Measurements from ENCODE around the gene IL4I1. TPM values are rescaled to one million over a fixed set of nuclear protein-coding genes. Genes with fewer than 3 reads are reported as not detected.

The IL4I1 gene
- total RNA-seq, 1 donor from 2014 or later, result 0.41 TPM

- FAIRE-seq, result no peak
- no peak for DNase-seq (ENCODE audit: low spot score in 2 of 2)
These were observed 14.9 kb downstream of the IL4I1 start for GRCh38 chr19:49881672-49882394.

GRCh38 chr19:49881186-49881585, 15.5 kb downstream of the IL4I1 start:
- DNase-seq (ENCODE audit: low spot score in 2 of 2), result no peak
- FAIRE-seq, result no peak

GRCh38 chr19:49880162-49880869, 16.4 kb downstream of the IL4I1 start:
- FAIRE-seq (no peak), DNase-seq (ENCODE audit: low spot score in 2 of 2) (no peak)

GRCh38 chr19:49879243-49879963, 17.3 kb downstream of the IL4I1 start:
- DNase-seq (ENCODE audit: low spot score in 2 of 2), result no peak
- no peak for FAIRE-seq

- DNase-seq (ENCODE audit: low spot score in 2 of 2) (no peak), FAIRE-seq (no peak)
These were observed 18.0 kb downstream of the IL4I1 start for GRCh38 chr19:49878744-49879070.

GRCh38 chr19:49877879-49878743, 18.6 kb downstream of the IL4I1 start:
- no peak for FAIRE-seq

GRCh38 chr19:49877020-49877878, 19.4 kb downstream of the IL4I1 start, which contains the start of the genes AKT1S1 and TBC1D17:
TSS of gene AKT1S1 (minus strand) at chr19:49877355. CDS start at chr19:49873295, 4,060 bp downstream.
TSS of gene TBC1D17 (plus strand) at chr19:49877702. CDS start at chr19:49877724, 22 bp downstream.
- FAIRE-seq (peak; percentile 98), DNase-seq (ENCODE audit: low spot score in 2 of 2) (peak; percentile 94 to 96)

More at GRCh38 chr19:49877879-49878743, 18.6 kb downstream of the IL4I1 start:
- peak; percentile 95 to 98 for DNase-seq (ENCODE audit: low spot score in 2 of 2)

- peak; percentile 88 to 92 for DNase-seq (ENCODE audit: low spot score in 2 of 2)
- FAIRE-seq, result peak; percentile 76
These were observed 20.2 kb downstream of the IL4I1 start for GRCh38 chr19:49876422-49877019.

- FAIRE-seq, result no peak
These were observed 20.7 kb downstream of the IL4I1 start for GRCh38 chr19:49875857-49876421.

GRCh38 chr19:49875177-49875576, 21.5 kb downstream of the IL4I1 start:
- FAIRE-seq, result no peak
- no peak for DNase-seq (ENCODE audit: low spot score in 2 of 2)

More at GRCh38 chr19:49875857-49876421, 20.7 kb downstream of the IL4I1 start:
- DNase-seq (ENCODE audit: low spot score in 2 of 2), result no peak

- no peak for FAIRE-seq
- DNase-seq (ENCODE audit: low spot score in 2 of 2), result no peak
These were observed 22.1 kb downstream of the IL4I1 start for GRCh38 chr19:49874503-49875157.

GRCh38 chr19:49873834-49874233, 22.9 kb downstream of the IL4I1 start:
- DNase-seq (ENCODE audit: low spot score in 2 of 2), result no peak
- FAIRE-seq, result no peak

GRCh38 chr19:49873129-49873521, 23.6 kb downstream of the IL4I1 start:
- FAIRE-seq (no peak), DNase-seq (ENCODE audit: low spot score in 2 of 2) (no peak)

- no peak for FAIRE-seq
- no peak for DNase-seq (ENCODE audit: low spot score in 2 of 2)
These were observed 24.2 kb downstream of the IL4I1 start for GRCh38 chr19:49872245-49873128.

- DNase-seq (ENCODE audit: low spot score in 2 of 2) (no peak), FAIRE-seq (no peak)
These were observed 25.2 kb downstream of the IL4I1 start for GRCh38 chr19:49871349-49871985.

- FAIRE-seq (no peak), DNase-seq (ENCODE audit: low spot score in 2 of 2) (no peak)
These were observed 26.3 kb downstream of the IL4I1 start for GRCh38 chr19:49870309-49870901.

Measured in frontal cortex (tissue), 4 donors.